GM18951 (cell line): ENCODE data around the gene KCNQ1.

Experiments
- POLR2A ChIP-seq: IDR thresholded peaks from 4 replicates; pipeline ENCODE4 v1.6.1; 2011; ENCODE audit warnings: mild to moderate bottlenecking; ENCODE audit not compliant: insufficient read length, insufficient read depth; ENCODE audit errors: extremely low read depth
- in situ Hi-C: fragments of 300-500 bp; cut with MboI; formaldehyde crosslinking; loops from one replicate; pipeline ENCODE4 v1.12.0; 2022; ENCODE audit warnings: low sequenced_read_pairs, mixed read lengths, inconsistent platforms; ENCODE audit not compliant: unreplicated experiment

KCNQ1 gene

DNA sequence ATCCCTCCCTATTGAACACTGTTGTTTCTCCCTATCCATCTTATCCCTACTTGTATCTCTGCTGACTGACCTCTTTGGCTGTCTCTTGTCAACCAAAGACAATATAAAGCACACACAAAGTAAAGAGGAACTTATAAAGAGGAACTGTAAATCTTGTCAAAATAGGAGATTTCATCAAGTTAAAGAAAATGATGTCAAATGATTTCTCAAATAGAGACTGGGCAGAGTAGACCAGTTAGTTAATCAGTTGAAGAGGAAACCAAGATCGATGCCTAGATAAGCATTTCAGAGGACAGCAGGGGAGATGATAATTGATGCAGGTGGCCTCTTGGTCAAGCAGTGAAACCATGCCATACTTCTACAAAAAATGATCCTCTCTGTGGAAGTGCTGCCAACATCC is 232.3 kb downstream of the KCNQ1 start:
- in situ Hi-C loops: no loop called here
- no peak for TF ChIP-seq POLR2A

DNA sequence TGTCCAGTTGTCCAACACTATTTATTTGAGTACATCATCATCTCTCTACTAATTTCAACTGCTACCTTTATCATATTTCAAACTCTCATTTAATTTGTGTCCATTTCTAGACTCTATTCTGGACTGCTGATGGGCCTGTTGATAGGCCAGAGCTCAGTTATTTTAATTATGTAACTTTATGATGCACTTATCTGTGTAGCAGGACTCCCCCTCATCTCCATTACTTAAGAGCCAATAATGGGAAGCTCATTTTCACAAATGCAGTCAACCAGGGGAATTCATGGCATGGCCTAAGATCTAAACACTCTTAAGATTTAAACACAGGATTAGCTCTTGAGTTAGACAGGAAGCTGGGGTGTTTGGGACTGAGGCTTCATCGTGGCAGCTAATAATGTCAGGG is 233.6 kb downstream of the KCNQ1 start:
- no peak for TF ChIP-seq POLR2A
- in situ Hi-C loops: no loop called here

DNA sequence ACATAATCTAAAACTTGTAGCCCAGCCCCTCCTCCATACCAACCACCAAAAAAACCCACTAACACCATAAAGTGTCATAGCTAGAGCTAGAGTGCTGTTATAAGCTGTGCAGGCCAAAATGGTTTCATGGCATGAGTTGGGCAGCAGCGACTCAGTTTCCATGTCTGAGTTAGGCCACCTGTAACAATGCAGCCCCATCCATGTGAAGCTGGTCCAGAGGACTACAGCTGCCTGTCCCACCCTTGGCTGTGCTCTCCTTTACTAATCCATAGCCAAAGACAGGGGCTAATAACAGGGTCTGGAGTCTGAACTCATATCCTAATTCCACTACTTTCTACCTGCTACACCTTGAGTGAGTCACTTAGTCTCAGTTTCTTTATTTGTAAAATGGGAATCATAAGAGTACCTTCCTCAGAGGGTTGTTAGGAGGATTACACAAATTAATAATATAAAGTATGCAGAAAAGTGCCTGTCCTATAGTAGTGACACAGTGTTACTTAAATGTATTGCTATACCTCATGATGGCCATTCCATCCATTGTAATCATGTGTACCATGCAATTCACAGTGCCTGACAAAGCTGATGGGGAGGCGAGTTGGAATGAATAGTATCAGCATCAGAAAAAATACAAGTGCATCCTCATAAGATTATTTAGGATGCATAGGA is 234.3 kb downstream of the KCNQ1 start:
- in situ Hi-C loops: no loop called here
- no peak for TF ChIP-seq POLR2A

DNA sequence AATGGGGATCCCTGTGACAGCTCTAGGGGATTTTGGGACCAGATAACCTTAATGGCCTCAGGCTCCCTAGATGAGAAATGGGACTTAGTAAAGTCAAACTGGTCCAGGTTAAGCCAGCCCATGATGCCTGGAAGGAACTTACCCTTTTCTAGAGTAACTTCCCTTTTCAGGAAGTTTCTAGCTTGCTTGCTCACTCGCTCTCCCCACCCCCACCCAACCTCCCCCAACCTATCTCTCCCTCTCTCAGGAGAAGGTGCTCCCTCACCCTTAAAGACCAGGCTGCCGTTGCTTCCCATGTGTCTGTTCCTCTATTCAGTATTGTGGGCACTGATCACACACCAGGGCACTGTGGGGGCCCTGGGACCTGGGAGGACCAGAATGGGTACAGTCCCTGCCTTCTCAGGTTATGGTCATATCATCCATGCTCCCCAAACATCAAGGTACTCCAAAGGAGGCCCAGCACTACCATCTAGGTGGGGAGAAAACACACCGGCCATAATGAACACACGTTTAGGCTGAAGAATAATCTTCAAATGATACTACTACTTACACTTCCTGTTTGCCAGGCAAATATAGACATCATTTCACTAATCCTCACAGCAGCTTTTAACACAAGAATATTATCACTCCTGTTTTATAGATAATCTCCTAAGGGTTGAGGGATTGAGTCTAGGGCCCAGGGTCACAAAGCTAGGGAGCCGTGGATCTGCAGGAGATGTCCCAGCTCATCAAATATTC is 236.8 kb downstream of the KCNQ1 start:
- in situ Hi-C loops: no loop called here

DNA sequence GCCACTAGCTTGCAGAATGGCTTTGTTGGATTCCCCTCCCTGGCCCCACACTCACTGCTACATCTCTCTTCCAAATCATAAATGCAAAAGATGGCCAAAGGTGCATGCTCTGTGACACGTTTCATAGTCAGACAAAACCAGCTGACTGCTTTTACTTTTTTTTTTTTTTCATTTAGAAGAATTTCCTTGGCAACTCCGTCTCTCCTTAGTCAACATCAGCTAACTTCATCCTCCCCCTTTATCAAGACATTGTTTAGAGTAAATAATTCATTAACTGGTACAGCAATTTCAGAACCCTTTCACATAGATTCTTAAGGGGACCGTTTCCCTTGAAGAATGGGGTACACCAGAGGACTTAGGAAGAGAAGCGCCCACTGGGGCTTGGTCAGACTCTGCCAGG is 239.0 kb downstream of the KCNQ1 start:
- in situ Hi-C loops: no loop called here
- TF ChIP-seq POLR2A: no peak

More for the DNA sequence above, 236.8 kb downstream of the KCNQ1 start:
- TF ChIP-seq POLR2A: no peak

DNA sequence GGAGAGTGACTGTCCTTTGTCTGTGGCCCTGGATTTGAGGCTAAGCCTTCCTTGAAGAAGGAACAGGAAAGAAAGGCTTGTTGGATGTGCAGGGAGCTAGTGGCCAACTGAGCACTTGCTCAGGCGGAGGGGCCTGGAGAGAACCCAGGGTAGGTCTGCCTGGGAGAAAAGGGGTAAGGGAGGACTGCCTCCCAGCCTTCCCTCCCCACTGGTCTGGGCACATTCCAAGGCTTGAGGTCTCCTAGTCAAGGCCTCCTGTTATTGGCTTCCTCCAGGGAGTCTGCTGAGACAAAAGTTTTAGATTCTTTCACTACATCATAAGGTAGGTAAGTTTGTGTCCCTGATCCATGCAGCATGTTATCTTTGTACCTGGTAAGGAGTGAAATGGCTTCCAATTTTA is 239.8 kb downstream of the KCNQ1 start:
- in situ Hi-C loops: no loop called here
- TF ChIP-seq POLR2A: no peak

DNA sequence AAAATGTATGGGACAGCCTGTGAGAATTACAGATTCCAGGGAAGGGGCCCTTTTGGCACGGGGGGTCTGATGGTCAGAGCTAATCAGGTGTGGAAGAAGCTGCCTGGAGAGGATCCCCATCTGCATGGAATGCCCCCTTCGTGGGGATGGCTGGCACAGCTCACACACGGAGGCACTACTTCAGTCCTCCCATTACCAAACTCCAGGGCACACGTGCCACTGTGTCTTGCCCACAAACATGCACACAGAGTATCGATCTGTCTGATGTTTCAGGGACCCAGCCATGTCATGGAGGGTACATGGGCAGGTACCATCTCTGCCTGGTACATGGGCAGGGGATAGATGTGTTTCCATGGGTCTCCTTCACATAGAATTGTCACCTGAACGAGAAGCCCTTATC is 240.2 kb downstream of the KCNQ1 start:
- TF ChIP-seq POLR2A: no peak
- in situ Hi-C loops: no loop called here

DNA sequence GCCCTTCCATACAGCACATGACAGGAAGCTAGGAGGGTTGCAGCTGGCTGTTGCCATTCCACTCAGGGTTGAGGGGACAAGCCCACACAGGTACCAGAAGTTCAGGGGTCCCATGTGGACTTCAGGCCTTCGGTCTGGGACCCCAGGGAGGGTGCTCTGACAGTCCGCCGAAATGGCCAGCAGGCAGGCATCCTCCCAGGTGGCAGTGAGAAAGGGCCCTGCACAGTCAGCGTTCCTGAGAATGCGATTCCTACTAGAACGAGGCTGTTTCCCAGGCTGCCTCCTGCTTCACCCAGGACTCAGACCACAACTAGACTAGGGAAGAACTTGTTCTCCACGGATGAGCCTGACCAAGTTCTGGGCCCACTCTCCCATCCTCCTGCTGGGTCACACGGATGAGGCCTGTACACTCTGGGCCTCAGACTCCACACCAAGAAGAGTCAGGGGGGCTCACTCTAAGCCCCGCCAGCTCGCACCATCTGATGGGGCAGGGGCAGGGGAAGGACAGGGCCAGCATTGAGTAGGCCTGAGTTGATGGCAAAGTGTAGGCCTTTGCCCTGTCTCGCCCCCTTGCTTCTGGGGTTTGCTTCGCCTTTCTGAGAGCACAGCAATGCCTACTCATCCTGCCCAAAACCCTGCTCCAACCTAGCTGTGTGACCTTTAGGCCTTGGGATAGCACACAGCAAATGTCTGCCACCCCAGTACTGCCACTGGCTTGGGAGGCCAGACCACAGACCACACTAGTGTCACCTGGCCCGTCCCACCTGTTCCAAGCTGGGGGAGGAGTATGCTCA is 241.0 kb downstream of the KCNQ1 start:
- TF ChIP-seq POLR2A: no peak
- in situ Hi-C loops: no loop called here

DNA sequence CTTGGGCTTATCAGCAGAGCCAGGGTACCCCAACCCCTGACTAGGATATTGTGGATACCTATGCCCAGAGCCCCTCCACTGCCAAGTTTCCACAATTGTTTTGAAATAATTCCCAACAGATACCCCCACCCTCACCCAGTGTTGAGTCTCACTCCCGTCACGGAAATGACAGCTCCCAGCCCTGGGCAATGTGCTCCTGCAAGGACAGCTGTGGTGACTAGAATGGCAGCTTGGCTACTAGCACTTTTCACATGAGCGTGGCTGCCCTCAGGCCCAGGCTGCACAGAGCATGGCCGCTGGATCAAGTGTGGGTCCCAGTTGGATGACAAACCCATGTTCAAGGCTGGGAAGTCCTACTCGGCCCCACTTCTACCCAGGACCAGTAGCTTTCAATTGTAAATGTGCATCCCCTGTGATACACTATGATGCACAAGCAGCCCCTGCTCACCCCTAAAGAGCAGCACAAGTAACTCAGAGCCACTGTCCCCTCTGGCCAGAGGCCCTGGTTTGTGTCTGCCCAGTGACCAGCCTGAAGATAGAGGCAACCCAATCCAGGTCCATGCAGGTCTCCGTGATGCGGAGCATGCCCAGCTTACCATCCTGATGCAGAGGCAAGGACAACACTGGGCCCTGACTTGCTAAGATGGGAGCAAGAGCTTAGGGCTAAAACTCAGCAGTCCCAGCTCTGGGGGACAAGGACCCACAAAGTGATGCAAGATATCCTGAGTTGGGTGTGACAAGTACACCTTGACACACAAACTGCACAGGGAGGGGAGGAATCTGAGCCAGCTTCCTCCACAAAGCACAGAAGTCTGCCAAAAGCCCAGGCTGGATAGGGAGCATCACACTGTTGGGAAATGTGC is 241.8 kb downstream of the KCNQ1 start:
- in situ Hi-C loops: no loop called here
- no peak for TF ChIP-seq POLR2A

DNA sequence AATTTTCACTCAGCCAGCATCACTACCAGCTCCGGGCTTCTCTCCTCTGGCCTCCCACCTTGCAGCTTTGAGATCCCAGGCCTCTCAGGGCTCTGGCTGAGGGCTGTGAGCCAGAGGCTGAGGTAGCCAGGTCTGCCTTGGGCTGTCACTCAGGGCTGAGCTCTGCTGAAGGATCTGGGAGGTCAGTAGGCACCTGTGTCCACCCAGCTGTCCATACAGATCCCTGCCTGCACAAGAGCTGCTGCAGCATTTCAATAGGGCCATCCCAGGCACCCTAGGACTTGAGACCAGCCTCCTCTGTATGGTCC is 242.4 kb downstream of the KCNQ1 start:
- in situ Hi-C loops: no loop called here

DNA sequence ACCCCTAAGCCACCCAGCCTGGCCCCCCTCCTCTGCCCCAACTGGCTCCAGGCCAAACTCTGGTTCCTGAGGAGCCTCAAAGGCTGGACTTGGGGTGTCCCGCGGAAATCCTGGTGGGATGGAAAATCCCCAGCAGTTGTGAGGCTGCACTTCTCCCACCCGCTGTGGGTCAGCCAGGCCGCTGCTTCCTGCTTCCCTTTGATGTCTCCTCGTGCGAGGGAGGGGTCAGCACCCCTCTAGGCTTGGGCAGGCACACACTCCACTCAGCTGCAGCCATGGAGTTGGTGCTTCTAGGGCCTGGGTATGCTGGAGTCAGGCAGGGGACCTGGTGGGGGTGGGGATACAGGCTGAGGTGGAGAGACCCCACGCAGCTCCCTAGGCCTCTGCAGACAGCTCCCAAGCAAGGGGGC is 243.0 kb downstream of the KCNQ1 start:
- in situ Hi-C loops: no loop called here

More for the DNA sequence above, 242.4 kb downstream of the KCNQ1 start:
- TF ChIP-seq POLR2A: no peak

DNA sequence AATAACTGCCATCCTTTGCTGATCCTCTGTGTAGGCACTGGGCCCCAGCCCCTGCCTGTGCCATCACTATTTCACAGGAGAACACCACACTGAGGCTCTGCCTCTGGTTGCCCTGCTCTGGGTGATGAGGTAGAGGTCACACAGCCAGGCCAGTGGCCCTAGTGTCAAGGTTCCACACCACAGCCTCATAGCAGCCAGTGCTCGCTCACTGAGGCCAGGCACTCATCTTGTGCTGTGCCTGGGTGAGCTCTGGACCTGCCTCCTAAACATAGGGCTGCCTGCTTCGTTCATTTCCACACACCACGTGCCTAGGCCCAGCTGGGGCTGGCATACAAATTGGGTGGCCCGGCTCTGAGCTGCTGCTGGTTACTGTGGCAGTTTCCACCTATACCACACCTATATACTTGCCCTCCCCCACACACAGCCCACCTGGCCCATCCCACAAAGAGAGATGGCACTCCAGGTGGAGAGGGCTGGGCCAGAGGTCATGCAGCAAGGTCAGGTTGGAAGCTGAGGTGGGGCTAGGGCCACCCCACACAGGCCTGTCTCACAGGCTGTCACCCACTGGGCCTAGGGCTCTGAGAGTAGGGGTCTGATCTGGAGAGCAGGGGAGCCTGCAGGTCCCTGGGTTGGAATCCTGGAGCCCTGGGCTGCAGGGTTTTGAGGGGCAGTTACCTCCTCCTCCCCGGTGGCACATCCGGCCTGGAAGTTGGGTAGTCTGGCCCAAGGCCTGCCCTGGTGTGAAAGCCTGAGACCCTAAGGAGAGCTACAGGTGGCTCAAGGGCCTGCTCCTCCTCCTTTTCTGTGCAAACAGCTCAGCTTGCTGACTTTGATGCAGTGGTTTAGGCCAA is 243.8 kb downstream of the KCNQ1 start:
- in situ Hi-C loops: no loop called here
- no peak for TF ChIP-seq POLR2A

More for the DNA sequence above, 243.0 kb downstream of the KCNQ1 start:
- TF ChIP-seq POLR2A: no peak
